ENCODE measurements around the gene RPS19BP1. TPM values are rescaled to one million over a fixed set of nuclear protein-coding genes. Genes with fewer than 3 reads are reported as not detected.

The RPS19BP1 gene
- total and polyA plus RNA-seq, 4 experiments from 2014 or later, result 66.9 to 112 (median 85.3) TPM

GRCh38 chr22:39546889-39547586 is 14.5 kb upstream of the RPS19BP1 start:
- Histone ChIP-seq H3K27ac (ENCODE audit: low read depth, low read length) (no peak overlapping the region), H3K27me3 (ENCODE audit: insufficient read depth, low read length) (peaks cover 3% of the 10 kb centered on the region), H3K4me3 (ENCODE audit: low read length in 2 of 2) (no peak overlapping the region), H3K9me3 (ENCODE audit: control insufficient read depth in 1 of 2, low read length in 2 of 2) (no peaks in the 10 kb centered on the region), H3K36me3 (ENCODE audit: insufficient read depth, low read length) (no peaks in the 10 kb centered on the region), H3K4me1 (ENCODE audit: insufficient read depth, low read length) (peaks cover 7% of the 10 kb centered on the region)
- H3K9me3 Mint-ChIP-seq, result peaks cover 0 to 3% (median 1%) of the 10 kb centered on the region in 8 donors
- peaks cover 24 to 33% of the 10 kb centered on the region in 2 donors for H3K27me3 Mint-ChIP-seq
- no peak for DNase-seq
- H3K4me1 Mint-ChIP-seq, result peaks cover 8 to 18% (median 15%) of the 10 kb centered on the region in 4 donors
- ChIA-PET CTCF (ENCODE audit: partially characterized antibody) (interaction anchor here (0.8 to 3.9 kb wide), 3 partner anchors 12 to 478 kb away, joined by 3 to 26 read pairs (median 4); no protein-coding TSS in a partner anchor), POLR2A (ENCODE audit: partially characterized antibody) (no interaction called here)
- no peaks in the 10 kb centered on the region for H3K36me3 Mint-ChIP-seq
- H3K27ac Mint-ChIP-seq, result no peak overlapping the region
- no peak overlapping the region for H3K4me3 Mint-ChIP-seq
- intact Hi-C loops (cut with micrococcal nuclease), result no loop called here

- no peak overlapping the region for H3K4me3 ChIP-seq (ENCODE audit: low read length in 2 of 2)
- peaks cover 7% of the 10 kb centered on the region for H3K4me1 ChIP-seq (ENCODE audit: insufficient read depth, low read length)
- POLR2A ChIA-PET (ENCODE audit: partially characterized antibody), result interaction anchor here (1.1 kb wide), 1 partner anchor 397 kb away, joined by 3 read pairs; no protein-coding TSS in a partner anchor
- peak overlapping the region in 4 of 7 donors; percentile 67 to 82 (median 80) for H3K27ac Mint-ChIP-seq
- H3K27me3 Mint-ChIP-seq, result peaks cover 21 to 33% of the 10 kb centered on the region in 2 donors
- peaks cover 3% of the 10 kb centered on the region for H3K27me3 ChIP-seq (ENCODE audit: insufficient read depth, low read length)
- no peaks in the 10 kb centered on the region for H3K36me3 Mint-ChIP-seq
- CTCF ChIA-PET (ENCODE audit: partially characterized antibody), result interaction anchor here (0.9 to 3.9 kb wide), 2 partner anchors 10 to 406 kb away, joined by 3 to 26 read pairs; no protein-coding TSS in a partner anchor
- intact Hi-C loops (cut with micrococcal nuclease), result no loop called here
- H3K27ac ChIP-seq (ENCODE audit: low read depth, low read length), result no peak overlapping the region
- peak; percentile 55 to 71 (median 68) for DNase-seq
- H3K9me3 ChIP-seq (ENCODE audit: control insufficient read depth in 1 of 2, low read length in 2 of 2), result no peaks in the 10 kb centered on the region
- H3K36me3 ChIP-seq (ENCODE audit: insufficient read depth, low read length), result no peaks in the 10 kb centered on the region
- H3K4me1 Mint-ChIP-seq, result peaks cover 8 to 18% (median 15%) of the 10 kb centered on the region in 4 donors
- H3K9me3 Mint-ChIP-seq, result peaks cover 0 to 3% (median under 1%) of the 10 kb centered on the region in 8 donors
- H3K4me3 Mint-ChIP-seq, result peak overlapping the region in 5 of 8 donors; percentile 29 to 73 (median 56)
Measured at GRCh38 chr22:39545386-39546365, 13.1 kb upstream of the RPS19BP1 start.

GRCh38 chr22:39543095-39543494 is 10.5 kb upstream of the RPS19BP1 start:
- Histone ChIP-seq H3K36me3 (ENCODE audit: insufficient read depth, low read length) (no peaks in the 10 kb centered on the region), H3K4me1 (ENCODE audit: insufficient read depth, low read length) (peaks cover 7% of the 10 kb centered on the region), H3K27ac (ENCODE audit: low read depth, low read length) (no peak overlapping the region), H3K27me3 (ENCODE audit: insufficient read depth, low read length) (peaks cover 3% of the 10 kb centered on the region), H3K4me3 (ENCODE audit: low read length in 2 of 2) (no peak overlapping the region), H3K9me3 (ENCODE audit: control insufficient read depth in 1 of 2, low read length in 2 of 2) (no peaks in the 10 kb centered on the region)
- peaks cover 0 to 3% (median under 1%) of the 10 kb centered on the region in 8 donors for H3K9me3 Mint-ChIP-seq
- ChIA-PET CTCF (ENCODE audit: partially characterized antibody) (interaction anchor here (2.4 kb wide), 1 partner anchor 482 kb away, joined by 14 read pairs; no protein-coding TSS in a partner anchor), POLR2A (ENCODE audit: partially characterized antibody) (no interaction called here)
- peaks cover 18 to 25% of the 10 kb centered on the region in 2 donors for H3K27me3 Mint-ChIP-seq
- H3K4me3 Mint-ChIP-seq, result no peak overlapping the region
- peaks cover 8 to 18% (median 15%) of the 10 kb centered on the region in 4 donors for H3K4me1 Mint-ChIP-seq
- DNase-seq, result no peak
- intact Hi-C loops (cut with micrococcal nuclease), result no loop called here
- H3K36me3 Mint-ChIP-seq, result no peaks in the 10 kb centered on the region
- H3K27ac Mint-ChIP-seq, result no peak overlapping the region

- H3K27me3 Mint-ChIP-seq, result peaks cover 0 to under 1% of the 10 kb centered on the region in 2 donors
- intact Hi-C loops (cut with micrococcal nuclease), result no loop called here
- POLR2A ChIA-PET (ENCODE audit: partially characterized antibody), result no interaction called here
Measured at GRCh38 chr22:39537975-39538374, 5.4 kb upstream of the RPS19BP1 start.

GRCh38 chr22:39536711-39537110 is 4.2 kb upstream of the RPS19BP1 start:
- no peaks in the 10 kb centered on the region for H3K27me3 Mint-ChIP-seq
- peaks cover 8 to 18% (median 14%) of the 10 kb centered on the region in 4 donors for H3K4me1 Mint-ChIP-seq
- H3K9me3 Mint-ChIP-seq, result peaks cover 0 to 2% (median 0%) of the 10 kb centered on the region in 8 donors
- DNase-seq, result peak in 1 of 5 donors; percentile 31
- H3K4me3 Mint-ChIP-seq, result no peak overlapping the region
- POLR2A ChIA-PET (ENCODE audit: partially characterized antibody), result no interaction called here
- Histone ChIP-seq H3K27me3 (ENCODE audit: insufficient read depth, low read length) (no peaks in the 10 kb centered on the region), H3K27ac (ENCODE audit: low read depth, low read length) (no peak overlapping the region), H3K4me1 (ENCODE audit: insufficient read depth, low read length) (peaks cover 13% of the 10 kb centered on the region), H3K9me3 (ENCODE audit: control insufficient read depth in 1 of 2, low read length in 2 of 2) (no peaks in the 10 kb centered on the region), H3K36me3 (ENCODE audit: insufficient read depth, low read length) (no peaks in the 10 kb centered on the region), H3K4me3 (ENCODE audit: low read length in 2 of 2) (no peak overlapping the region)
- CTCF ChIA-PET (ENCODE audit: partially characterized antibody), result interaction anchor here (0.7 to 8.7 kb wide), 4 partner anchors 9 to 489 kb away, joined by 3 to 179 read pairs (median 14); no protein-coding TSS in a partner anchor
- no peak overlapping the region for H3K27ac Mint-ChIP-seq
- peaks cover 3 to 9% of the 10 kb centered on the region in 2 donors for H3K36me3 Mint-ChIP-seq
- intact Hi-C loops (cut with micrococcal nuclease), result no loop called here

More at GRCh38 chr22:39537975-39538374, 5.4 kb upstream of the RPS19BP1 start:
- no peaks in the 10 kb centered on the region for H3K27me3 ChIP-seq (ENCODE audit: insufficient read depth, low read length)
- Mint-ChIP-seq H3K4me3 (no peak overlapping the region), H3K27ac (no peak overlapping the region), H3K9me3 (no peaks in the 10 kb centered on the region), H3K4me1 (peaks cover 2 to 11% (median 5%) of the 10 kb centered on the region in 4 donors), H3K36me3 (no peaks in the 10 kb centered on the region)
- DNase-seq, result no peak
- CTCF ChIA-PET (ENCODE audit: partially characterized antibody), result interaction anchor here (0.9 to 8.7 kb wide), 8 partner anchors 14 to 810 kb away, joined by 3 to 179 read pairs (median 3); no protein-coding TSS in a partner anchor
- no peaks in the 10 kb centered on the region for H3K36me3 ChIP-seq (ENCODE audit: insufficient read depth, low read length)
- no peak overlapping the region for H3K27ac ChIP-seq (ENCODE audit: low read depth, low read length)
- no peak overlapping the region for H3K4me3 ChIP-seq (ENCODE audit: low read length in 2 of 2)
- peaks cover 9% of the 10 kb centered on the region for H3K4me1 ChIP-seq (ENCODE audit: insufficient read depth, low read length)
- no peaks in the 10 kb centered on the region for H3K9me3 ChIP-seq (ENCODE audit: control insufficient read depth in 1 of 2, low read length in 2 of 2)

- intact Hi-C loops (cut with micrococcal nuclease), result no loop called here
- H3K27me3 ChIP-seq (ENCODE audit: insufficient read depth, low read length), result no peaks in the 10 kb centered on the region
- H3K4me3 Mint-ChIP-seq, result no peak overlapping the region
- no peaks in the 10 kb centered on the region for H3K27me3 Mint-ChIP-seq
- H3K36me3 ChIP-seq (ENCODE audit: insufficient read depth, low read length), result no peaks in the 10 kb centered on the region
- H3K9me3 ChIP-seq (ENCODE audit: control insufficient read depth in 1 of 2, low read length in 2 of 2), result no peaks in the 10 kb centered on the region
- H3K4me1 Mint-ChIP-seq, result peaks cover 15 to 26% (median 21%) of the 10 kb centered on the region in 4 donors
- peak in 1 of 5 donors; percentile 38 for DNase-seq
- no peak overlapping the region for H3K27ac ChIP-seq (ENCODE audit: low read depth, low read length)
- H3K36me3 Mint-ChIP-seq, result peaks cover 10 to 15% of the 10 kb centered on the region in 2 donors
- POLR2A ChIA-PET (ENCODE audit: partially characterized antibody), result interaction anchor here (1.0 to 3.0 kb wide), 2 partner anchors 489 to 501 kb away, joined by 4 to 21 read pairs; no protein-coding TSS in a partner anchor
- no peak overlapping the region for H3K27ac Mint-ChIP-seq
- peaks cover 21% of the 10 kb centered on the region for H3K4me1 ChIP-seq (ENCODE audit: insufficient read depth, low read length)
- CTCF ChIA-PET (ENCODE audit: partially characterized antibody), result interaction anchor here (1.0 to 8.7 kb wide), 11 partner anchors 10 to 812 kb away, joined by 3 to 179 read pairs (median 10); partner anchors contain the start of gene ADSL
- H3K9me3 Mint-ChIP-seq, result peaks cover 0 to 2% (median 0%) of the 10 kb centered on the region in 8 donors
- H3K4me3 ChIP-seq (ENCODE audit: low read length in 2 of 2), result no peak overlapping the region
Measured at GRCh38 chr22:39535831-39536449, 3.4 kb upstream of the RPS19BP1 start.
